CD4-positive, alpha-beta T cell treated with Interleukin-2 at 100 ng/mL for 4 hours (primary cell): ENCODE measurements around the gene PNPLA1.

Experiments
- DNase-seq: peaks from one replicate; pipeline ENCODE4 v3.0.0-alpha.2; 2020; ENCODE audit warnings: low spot score

Gene PNPLA1

DNA sequence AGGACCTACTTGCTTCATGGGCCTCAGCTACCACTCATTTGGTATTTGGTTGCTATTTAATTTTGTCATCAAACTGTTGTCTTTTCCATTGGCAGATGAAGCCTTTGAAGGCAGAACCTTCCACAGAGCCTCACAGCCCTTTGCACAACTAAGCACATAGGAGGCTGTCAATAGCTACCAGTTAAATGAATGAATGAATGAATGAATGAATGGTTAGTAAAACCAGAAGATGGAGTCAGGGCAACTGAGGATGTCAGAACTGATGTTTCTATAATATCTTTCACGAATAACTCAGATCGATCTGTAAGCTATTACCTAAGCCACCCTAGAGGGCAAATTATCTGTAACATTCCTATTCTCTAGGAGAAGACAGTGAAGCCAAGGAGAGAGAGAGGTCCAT lies 47.8 kb downstream of the PNPLA1 start:
- DNase-seq: no peak

DNA sequence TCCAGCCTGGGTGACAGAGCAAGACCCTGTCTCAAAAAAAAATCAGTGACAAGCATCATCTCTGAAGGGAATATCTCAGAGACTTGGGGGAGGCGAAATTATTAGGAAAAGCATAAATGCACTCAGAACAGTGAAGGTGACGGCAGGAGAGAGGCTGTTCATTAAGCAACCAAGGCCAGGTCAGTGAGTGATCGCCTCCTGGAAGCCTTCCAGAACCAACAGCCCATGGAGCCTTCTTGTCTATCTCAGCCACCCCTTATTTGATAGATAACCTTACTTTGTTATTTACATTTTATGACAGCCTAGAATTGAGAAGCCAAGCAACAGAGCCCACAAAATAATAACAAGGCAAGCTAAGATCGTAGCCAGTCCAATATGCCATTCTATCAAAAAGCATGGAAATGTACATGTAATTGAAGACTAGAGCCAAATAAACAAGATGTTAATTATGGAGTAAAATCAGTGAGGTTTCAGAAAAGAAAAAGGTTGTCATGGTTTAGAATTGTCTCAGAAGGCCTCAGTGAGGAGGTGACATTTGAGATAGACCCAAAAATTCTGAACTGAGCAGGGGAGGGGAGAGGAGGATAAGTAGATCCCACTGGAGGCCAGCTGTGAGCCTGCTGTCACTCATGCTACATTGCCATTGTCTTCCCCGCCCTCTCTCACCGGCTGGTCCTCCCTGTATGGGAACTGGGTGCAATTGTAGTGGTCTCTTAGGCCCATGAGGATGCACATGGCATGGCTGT lies 49.0 kb downstream of the PNPLA1 start:
- no peak for DNase-seq

DNA sequence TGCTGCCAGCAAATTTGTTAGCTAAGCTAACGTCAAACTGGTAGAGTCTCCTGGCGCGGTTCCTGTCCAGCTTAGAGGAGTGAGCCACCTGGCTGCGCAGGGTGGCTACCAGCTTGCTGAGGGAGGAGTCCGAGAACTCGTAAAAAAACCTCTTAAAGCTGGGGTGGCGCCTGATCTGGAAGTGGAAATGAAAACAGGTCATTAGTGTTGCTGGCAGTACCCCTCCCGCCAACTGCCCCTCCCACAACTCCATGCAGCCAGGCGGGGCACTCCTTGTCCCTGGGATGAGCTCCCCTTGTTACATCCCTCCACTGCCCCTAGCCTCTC lies 49.5 kb downstream of the PNPLA1 start:
- no peak for DNase-seq

DNA sequence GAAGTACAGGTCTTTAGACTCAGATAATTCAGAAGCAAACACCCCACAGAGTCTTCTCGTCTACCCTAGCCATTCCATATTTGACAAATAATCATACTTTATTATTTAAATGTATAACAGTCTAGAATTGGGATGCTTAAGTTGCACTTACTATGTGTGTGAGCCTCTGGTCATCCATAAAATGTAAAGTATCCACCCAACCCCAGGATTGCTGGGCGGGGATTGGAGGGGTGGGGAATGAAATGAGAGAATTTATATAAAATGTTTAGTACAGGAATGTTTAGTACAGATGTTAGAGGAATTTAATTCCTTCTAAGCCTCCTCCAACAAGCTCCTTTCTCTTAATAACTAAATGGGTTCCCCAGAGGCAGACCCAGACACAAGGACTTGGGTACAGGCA lies 50.0 kb downstream of the PNPLA1 start:
- DNase-seq: no peak

DNA sequence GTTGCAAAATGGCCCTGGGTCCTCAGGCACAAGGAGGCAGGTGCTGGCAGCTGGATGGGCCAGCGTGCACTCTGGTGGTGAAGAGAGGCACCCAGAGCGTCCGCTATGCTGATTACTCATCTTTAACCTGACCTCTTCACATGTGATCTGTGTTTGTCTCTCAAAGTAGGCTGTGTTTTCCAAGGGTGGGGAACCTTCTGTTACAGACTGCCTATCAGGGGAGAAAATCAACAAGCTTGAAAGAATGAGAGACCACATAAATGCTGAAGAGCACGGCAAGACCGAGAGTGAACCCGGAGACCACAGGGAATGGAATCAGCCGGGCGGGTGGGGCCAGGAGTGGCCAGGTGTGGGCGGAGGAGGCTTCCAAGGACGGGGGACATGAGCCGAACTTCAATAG lies 50.6 kb downstream of the PNPLA1 start:
- no peak for DNase-seq

DNA sequence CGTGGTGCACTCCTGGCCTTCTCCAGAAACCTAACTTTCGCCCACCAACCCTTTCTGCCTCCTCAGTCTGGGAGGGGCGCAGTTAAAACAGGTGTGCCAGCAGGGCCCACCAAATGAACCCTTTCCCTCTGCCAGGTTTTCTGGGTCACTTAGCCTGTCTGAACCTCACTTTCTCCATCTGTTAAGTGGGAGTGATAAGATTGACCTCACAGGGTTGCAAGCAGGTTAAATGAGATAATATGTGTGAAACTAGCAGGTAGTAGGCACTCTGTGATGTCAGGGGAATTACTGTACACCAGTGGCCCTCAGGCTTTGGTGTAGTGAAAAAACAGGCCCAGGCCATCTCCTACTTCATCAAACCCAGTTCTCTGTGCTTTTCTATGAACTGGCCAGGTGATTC lies 52.7 kb downstream of the PNPLA1 start:
- DNase-seq: no peak

DNA sequence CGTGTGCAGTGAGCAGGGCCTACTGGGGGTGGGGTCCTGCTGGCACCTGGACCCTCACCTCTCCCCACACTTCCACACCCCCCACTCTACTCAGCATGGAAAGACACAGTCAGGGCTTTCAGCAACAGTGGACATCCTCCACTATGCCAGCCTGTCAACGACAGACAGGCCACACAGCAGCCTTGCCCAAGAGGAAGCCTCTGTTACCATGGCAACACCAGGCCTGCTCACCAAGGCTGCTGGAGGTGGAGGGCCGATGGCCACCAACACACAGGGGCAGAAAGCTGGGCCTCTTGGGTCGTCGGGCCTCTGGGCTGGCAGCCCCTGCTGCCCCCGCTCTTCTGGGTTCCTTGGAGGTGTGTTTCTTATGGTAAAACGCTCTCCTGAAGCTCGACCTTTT lies 53.2 kb downstream of the PNPLA1 start:
- no peak for DNase-seq

DNA sequence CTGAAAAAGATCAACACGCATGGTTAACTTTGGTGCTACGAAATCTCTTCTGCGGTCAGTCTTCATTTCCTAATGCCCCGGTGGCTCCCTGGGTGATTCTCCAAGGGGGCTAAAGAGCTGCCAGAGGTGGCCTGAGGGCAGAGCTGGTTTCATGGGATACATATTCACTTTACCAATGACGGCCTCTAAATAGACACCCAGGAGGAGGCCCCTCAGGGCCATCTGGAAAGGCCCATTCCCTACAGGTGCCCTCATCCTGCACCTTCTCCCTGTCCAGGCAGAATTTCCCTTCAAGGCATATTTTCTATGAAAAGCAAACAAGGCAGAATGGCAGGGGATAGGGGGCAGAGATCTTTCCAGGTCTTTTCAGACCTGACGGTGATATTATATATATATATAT lies 54.3 kb downstream of the PNPLA1 start:
- DNase-seq: no peak

DNA sequence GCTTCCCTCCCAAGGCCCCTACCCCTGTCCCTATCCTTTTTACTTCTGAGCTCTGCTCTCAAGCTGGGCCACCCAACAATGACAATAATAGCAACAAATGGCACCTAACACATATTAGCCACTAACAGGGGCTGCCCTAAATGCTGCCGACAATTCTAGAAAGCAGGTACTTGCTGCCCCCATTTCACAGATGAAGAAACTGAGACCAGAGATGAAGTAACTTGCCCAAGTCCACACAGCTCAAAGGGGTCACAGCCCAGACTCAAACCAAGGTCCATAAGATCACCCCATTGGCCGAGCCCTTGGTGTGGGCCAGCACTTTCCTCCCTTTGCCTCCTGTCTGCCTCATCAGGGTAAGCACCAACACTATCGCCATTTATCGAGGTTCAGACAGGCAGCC lies 54.9 kb downstream of the PNPLA1 start:
- DNase-seq: no peak

DNA sequence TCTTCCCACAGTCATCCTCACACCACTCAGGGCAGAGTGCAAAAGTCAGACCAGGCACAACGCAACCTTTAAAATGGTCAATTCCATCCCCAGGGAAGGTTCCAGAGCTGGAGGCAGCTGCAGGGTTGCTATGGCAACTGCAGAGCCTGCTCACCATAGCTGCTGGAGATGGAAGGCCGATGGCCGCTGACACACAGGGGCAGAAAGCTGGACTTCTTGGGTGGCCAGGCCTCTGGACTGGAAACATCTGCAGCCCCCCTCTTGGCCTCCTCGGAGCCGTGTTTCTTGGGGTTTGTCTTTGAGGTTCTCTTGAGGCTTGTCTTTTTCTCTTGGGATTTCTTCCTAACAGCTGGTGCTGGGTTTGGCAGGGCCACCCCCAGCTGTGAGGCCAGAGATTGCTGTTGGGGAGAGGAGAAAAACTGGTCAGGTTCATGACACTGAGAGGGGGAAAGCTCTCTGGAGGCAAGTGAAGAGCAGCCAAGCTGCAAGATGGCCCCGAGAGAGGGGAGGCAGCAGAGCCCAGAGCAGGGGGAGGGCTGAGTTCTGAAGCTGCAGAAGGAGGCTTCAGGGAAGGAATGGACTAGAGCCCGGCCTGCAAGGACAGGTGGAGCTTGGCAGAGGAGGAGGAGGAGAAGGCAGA lies 56.6 kb downstream of the PNPLA1 start:
- DNase-seq: no peak

DNA sequence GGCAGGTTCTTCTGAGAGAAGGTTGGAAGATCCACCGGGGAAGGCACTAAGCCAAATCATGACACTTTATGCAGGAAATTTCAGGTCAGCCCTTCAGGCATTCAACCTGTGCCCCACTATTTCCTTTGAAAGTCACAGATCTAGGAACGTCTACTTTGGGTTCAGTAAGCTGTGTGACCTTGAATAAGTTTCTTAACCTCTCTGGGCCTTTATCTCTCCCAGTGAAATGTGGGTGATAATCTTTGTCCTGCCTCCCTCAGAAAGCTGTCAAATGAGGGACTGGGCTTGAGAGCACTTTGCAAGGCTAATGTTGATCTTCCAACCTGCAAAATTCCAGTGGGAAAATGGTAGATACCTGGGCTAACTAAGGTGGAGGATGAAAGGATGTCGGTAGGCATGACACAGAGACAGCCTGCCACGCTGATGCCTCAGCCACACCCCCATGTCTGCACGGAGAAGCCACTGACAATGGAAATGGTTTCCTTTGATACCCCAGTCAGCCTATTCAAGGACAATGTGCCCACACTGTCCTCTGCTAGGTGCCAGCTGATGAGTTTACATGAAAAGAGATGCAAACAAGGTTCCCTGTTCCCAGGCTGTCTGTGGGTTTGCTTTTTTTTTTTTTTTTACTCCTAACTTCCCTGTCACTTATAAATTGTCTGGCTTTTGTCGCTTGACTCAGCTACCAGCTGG lies 57.5 kb downstream of the PNPLA1 start:
- no peak for DNase-seq

DNA sequence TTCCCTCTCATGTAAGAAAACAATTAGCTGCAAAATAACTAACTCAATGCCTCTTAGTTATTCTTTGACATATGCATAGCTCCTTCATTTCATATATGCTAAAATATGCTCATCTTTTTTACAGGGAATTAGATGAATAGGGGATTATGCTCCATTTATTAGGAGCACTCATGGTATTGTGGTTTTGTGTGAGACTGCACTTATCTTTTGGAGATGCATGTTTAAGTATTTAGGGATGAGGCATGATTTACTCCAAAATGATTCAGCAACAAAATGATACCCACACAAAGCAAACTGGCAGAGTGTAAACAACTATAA lies 58.0 kb downstream of the PNPLA1 start:
- DNase-seq: no peak

DNA sequence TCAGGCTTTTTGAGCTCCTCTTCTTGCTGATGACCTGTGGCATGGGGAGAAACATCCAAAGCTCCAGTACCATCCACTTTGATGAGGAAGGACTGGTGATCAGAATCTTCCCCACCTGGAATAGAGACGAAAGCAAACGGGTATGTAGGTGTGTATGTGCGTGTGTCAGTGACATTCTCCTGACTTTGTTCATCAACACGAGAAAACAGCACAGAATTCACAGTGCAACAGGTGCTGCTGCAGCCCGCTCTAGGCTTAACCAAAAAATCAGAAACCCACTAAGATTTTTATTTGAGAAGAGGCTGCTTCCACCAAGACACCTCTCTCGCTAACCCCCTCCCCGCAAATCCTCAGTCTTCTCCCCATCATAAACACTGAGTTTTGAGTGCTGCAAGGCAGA lies 58.7 kb downstream of the PNPLA1 start:
- DNase-seq: no peak

DNA sequence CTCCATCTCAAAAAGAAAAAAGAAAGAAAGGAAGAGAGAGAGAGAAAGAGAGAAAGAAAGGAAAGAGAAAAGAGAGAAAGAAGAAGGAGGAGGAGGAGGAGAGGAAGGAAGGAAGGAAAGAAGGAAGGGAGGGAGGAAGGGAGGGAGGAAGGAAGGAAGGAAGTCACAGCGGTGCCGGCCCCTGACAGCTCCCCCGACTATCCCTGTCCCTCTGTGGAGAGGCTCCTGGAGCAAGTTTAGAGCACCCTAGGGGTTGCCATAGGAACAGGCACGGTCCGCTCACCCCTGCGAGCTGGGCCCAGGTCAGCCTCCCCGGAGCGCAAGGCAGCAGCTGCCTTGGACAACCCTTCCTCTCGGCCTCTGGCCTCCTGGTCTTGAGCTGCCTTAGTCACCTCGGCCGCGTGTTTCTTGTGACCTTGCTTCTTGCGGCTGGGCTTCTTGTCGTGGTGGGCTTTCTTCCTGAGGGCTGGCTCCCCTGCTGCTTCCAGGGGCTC lies 60.0 kb downstream of the PNPLA1 start:
- DNase-seq: no peak

DNA sequence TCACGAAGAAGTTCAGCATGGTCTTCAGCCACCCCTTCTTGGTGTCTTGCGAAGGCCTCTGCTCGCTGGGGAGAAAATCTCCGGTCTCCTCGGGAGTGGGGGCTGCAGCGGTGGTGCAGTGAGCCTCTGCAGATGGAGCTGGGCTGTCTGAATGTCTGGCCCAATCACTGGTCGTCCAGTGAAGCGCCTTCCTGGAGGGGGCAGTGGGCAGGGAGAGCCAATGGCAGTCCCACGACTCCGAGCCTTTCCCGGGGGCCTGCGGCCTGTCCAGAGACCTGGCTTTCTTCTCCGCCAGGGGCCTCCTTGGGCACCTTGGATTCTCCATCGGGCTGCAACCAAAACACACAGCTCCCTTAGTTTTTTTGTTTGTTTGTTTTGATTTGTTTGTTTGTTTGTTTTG lies 60.5 kb downstream of the PNPLA1 start:
- DNase-seq: no peak

DNA sequence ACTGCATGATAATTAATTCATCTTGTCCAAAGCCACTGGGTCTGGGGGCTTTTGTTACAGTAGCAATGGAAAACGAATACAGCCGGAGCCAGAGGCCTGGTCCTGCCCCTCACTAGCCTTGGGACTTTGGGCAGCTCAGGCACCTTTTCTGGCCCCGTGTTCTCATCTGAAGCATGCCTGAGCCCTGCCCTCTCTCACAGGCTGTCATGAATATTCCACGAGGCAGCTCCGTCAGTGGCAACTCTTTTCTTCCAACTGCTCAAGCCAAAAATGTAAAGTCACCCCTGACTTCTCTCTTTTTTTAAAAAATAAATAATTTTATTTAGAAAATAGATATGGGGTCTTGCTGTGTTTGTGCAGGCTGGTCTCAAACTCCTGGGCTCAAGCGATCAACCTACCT lies 61.5 kb downstream of the PNPLA1 start:
- no peak for DNase-seq

DNA sequence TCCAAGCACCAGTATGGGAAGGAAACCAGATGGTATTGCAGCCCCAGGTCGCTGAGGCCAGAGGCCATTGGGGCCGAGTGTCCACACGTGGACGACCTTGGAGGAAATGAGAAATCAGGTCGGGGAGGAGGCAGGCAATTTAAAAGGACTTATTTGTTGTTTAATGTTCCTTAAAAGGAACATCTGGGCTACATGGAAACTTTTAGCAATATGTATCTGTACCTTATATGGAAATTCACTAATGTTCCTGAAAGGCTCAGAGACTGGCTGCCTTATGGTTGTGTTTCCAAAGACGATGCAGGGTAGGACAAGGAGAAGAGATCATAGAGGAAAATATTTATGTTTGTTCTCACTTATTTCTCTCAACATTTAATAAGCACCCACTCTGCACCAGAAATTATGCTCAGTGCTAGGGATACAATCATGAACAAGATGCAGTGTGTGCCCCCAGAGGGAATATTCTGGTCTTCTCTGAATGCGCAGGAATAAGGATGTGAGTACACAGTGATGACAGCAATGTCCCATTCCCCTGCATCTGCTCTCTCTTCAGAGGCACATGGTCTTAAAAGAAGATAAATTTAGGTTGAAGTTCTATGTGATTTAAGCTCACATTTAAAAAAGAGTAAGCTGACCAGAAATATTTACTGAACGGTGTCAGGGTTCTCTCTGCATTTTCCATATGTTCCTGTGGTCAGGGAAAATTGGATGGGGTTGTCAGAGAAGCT lies 63.5 kb downstream of the PNPLA1 start:
- DNase-seq: no peak

DNA sequence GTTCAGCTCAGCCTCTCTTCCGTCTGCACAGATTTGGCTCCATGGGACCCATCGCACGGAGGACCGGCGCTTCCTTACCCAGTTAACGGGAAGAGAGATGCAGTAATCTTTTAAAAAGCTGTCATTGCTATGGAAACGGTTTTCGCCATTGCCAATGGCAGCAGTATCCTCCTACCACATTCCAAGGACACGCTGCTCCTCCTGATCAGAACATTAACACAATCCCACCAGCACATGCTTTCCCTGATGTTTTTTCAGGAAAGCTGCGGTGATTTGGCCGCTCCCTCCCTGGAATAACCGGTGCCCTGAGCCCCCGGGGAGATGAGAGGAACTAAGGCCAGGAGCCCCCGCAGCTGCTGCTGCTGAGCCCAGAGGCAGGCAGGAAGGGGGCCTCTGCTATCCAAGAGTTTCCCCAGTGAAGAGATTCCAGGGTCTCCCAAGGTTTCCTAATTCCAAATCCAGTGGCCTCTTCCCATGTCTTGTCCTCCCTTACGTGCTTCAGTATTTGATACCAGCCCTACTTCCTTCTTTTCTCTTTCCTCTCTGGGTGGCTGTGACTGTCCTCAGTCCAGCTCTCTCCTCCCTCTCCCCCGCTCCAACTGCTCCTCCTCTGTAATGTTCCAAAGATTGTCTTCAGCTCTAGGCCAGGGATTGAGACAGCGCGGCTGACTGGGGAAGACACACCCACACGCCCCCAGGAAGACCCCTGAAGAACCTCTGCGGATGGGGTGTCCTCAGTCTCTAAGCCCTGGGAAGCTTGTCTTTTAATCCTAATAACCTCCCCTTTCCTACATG lies 64.3 kb downstream of the PNPLA1 start:
- no peak for DNase-seq

DNA sequence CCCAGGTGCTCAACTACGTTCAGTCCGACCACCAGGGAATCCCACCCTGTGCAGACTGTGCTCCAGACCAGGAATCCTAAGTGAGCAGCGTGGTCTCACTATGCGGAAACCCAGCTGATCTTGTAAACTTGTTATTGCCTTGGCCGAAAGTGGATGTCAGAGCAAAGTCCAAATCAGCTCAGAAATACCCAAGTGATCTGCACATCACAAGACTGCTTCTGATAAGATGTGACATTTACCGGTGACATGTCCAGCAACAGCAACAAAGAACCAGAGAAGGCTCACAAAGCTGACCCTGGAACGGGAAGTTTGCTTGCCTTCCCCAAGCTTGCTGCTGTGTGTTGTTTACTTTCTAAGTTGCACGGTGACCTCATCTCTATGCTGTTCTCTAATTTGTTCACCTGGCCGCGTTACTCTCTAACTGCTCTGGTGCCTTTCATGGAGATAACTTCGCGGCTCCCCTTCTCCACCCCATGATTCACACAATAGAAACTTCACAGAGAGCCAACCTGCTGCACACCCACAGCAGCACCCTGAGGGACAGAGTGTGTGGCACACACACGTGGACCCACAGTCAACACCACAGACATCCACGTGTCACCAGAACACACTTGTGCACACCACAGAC lies 65.1 kb downstream of the PNPLA1 start:
- DNase-seq: no peak

DNA sequence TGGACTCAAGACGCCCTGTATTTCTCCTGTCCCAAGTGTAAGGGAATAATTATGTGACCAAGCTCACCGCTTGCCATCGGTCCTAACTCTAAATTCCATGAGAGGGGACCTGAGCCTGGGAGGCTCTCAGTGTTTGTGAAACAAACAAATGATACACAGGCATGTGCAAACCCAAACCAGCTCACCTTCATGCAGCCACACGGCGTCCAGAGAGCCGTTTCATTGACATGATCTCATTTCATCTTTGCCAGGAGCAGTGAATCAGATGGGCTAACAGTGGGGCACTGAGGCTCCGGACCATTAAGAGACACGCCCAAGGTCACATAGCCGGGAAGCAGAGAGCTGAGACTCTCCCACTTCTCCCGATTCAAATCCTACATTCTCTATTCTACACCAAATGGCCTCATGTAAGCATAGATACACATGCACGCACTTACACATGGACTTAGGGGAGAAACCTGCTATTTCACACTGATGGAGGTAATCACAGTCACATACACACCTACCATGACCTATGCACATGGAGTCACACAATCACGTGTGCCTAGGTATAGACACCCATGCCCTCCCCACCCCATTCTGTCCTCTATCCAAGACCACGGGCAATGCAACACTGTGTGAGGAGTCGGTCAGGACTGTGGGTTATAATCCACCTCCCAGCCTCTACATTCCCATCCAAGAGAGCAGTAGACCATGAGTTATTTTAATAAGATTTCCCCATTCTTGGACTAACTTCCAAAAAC lies 65.8 kb downstream of the PNPLA1 start:
- no peak for DNase-seq

DNA sequence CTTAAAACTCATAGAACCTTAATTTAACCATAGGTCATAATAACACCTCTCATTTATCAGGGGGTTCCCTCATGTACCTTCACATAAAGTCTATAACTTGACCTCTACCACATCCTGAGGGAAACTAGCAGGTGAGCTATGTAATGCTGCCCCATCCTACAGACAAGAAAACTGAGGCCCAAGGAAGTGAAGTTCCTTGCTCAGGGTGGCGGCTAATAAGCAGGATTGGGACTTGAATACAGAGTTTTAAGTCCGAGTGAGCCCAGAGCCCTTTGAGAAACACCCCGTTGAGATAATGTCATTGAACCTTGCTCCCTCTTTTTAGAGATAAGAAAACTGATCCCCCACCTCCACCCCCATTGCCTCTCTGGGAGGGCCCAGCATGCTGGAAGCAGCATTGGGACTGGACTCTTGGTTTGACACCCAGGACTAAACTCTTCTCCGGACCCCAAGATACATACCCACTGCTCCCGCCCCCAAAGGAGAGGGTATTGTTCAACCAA lies 66.4 kb downstream of the PNPLA1 start:
- DNase-seq: no peak
